IMR-90 (cell line): ENCODE results near the gene GRIK3. TPM values are rescaled to one million over a fixed set of nuclear protein-coding genes. Genes with fewer than 3 reads are reported as not detected.

Source experiments
- ATAC-seq: fragments of 200-7000 bp; cut with Tn5 transposase; 2 replicates; pipeline ENCODE4 v1.9.1; 2020; ENCODE audit warnings: low read depth, mild to moderate bottlenecking, moderate library complexity
- BruUV-seq: library from RNA; stranded (reverse); fragments of 400-500 nt; replicated peaks from 2 replicates; lab custom pipeline; 2021; lab: Mats Ljungman, UMichigan
- CTCF ChIA-PET: fragments of 300-600 bp; formaldehyde crosslinking; extraction: SDS; loops from one replicate; lab custom pipeline; 2021; ENCODE audit warnings: antibody characterized with exemption; lab: Yijun Ruan, JAX
- POLR2A ChIA-PET: fragments of 300-600 bp; sonication (Branson Sonifier 250); formaldehyde crosslinking; loops from one replicate; lab custom pipeline; 2022; ENCODE audit warnings: antibody characterized with exemption; ENCODE audit not compliant: unreplicated experiment; lab: Charles Lee
- DNase-seq: peaks from one replicate; pipeline ENCODE4 v3.0.0; 2013
- H2AFZ ChIP-seq: replicated peaks from 2 replicates; pipeline ENCODE3; 2013; ENCODE audit warnings: low read length, mild to moderate bottlenecking; ENCODE audit not compliant: poor library complexity
- H2AK5ac ChIP-seq: 2 replicates; pipeline ENCODE4 v1.6.1; 2013; ENCODE audit warnings: low read depth, low read length, inconsistent platforms
- H2AK9ac ChIP-seq: replicated peaks from 2 replicates; pipeline ENCODE3; 2013; ENCODE audit warnings: mild to moderate bottlenecking, low read depth, low read length, moderate library complexity; ENCODE audit not compliant: poor library complexity
- H2BK120ac ChIP-seq: 2 replicates; pipeline ENCODE4 v1.6.1; 2013; ENCODE audit warnings: low read depth, low read length, inconsistent platforms
- H2BK15ac ChIP-seq: 3 replicates; pipeline ENCODE4 v1.6.1; 2013; ENCODE audit warnings: low read depth, low read length, inconsistent platforms
- H2BK20ac ChIP-seq: 2 replicates; pipeline ENCODE4 v1.6.1; 2013; ENCODE audit warnings: low read depth, mild to moderate bottlenecking, inconsistent platforms, low read length, moderate library complexity
- H2BK5ac ChIP-seq: 2 replicates; pipeline ENCODE4 v1.6.1; 2013; ENCODE audit warnings: mild to moderate bottlenecking, low read depth, low read length, inconsistent platforms; ENCODE audit not compliant: poor library complexity, severe bottlenecking
- H3K14ac ChIP-seq: replicated peaks from 2 replicates; pipeline ENCODE4 v1.6.1; 2013; ENCODE audit warnings: low read depth, low read length, inconsistent platforms
- H3K18ac ChIP-seq: 2 replicates; pipeline ENCODE4 v1.6.1; 2013; ENCODE audit warnings: low read depth, low read length, control low read depth
- H3K23ac ChIP-seq: 2 replicates; pipeline ENCODE4 v1.6.1; 2013; ENCODE audit warnings: low read depth, low read length, inconsistent platforms
- H3K27ac ChIP-seq: 2 replicates; pipeline ENCODE4 v1.5.1; 2013; ENCODE audit warnings: mild to moderate bottlenecking, control low read depth, low read length; ENCODE audit not compliant: insufficient read depth
- H3K27me3 ChIP-seq: 2 replicates; pipeline ENCODE4 v1.6.1; 2013; ENCODE audit warnings: low read length; ENCODE audit not compliant: control insufficient read depth, insufficient read depth
- H3K36me3 ChIP-seq: 2 replicates; pipeline ENCODE4 v1.6.1; 2013; ENCODE audit warnings: low read length, mixed read lengths; ENCODE audit not compliant: control insufficient read depth, insufficient read depth
- H3K4ac ChIP-seq: 2 replicates; pipeline ENCODE4 v1.6.1; 2013; ENCODE audit warnings: low read depth, low read length, inconsistent platforms
- H3K4me1 ChIP-seq: 2 replicates; pipeline ENCODE4 v1.6.1; 2013; ENCODE audit warnings: low read length, mixed read lengths; ENCODE audit not compliant: control insufficient read depth, insufficient read depth
- H3K4me2 ChIP-seq: 2 replicates; pipeline ENCODE4 v1.6.1; 2013; ENCODE audit warnings: low read depth, mild to moderate bottlenecking, control low read depth, low read length, moderate library complexity
- H3K4me3 ChIP-seq: 2 replicates; pipeline ENCODE4 v1.5.1; 2013; ENCODE audit warnings: low read depth, mild to moderate bottlenecking, control low read depth, low read length, moderate library complexity; ENCODE audit not compliant: insufficient read depth
- H3K56ac ChIP-seq: 2 replicates; pipeline ENCODE4 v1.6.1; 2013; ENCODE audit warnings: low read length, inconsistent platforms; ENCODE audit not compliant: insufficient read depth; ENCODE audit errors: extremely low read depth
- H3K79me1 ChIP-seq, 2 experiments: 2 replicates each; pipeline ENCODE4 v1.6.1; 2013; ENCODE audit warnings: low read length in 2 of 2, inconsistent platforms in 1 of 2, low read depth in 1 of 2
- H3K9ac ChIP-seq: 2 replicates; pipeline ENCODE4 v1.6.1; 2013; ENCODE audit warnings: low read depth, low read length, control low read depth
- H3K9me1 ChIP-seq: 2 replicates; pipeline ENCODE4 v1.6.1; 2013; ENCODE audit warnings: low read length, inconsistent platforms; ENCODE audit not compliant: insufficient read depth
- H3K9me3 ChIP-seq: 2 replicates; pipeline ENCODE4 v1.6.1; 2013; ENCODE audit warnings: low read length; ENCODE audit not compliant: control insufficient read depth, insufficient read depth
- H4K20me1 ChIP-seq: 2 replicates; pipeline ENCODE4 v1.6.1; 2013; ENCODE audit warnings: low read length, inconsistent platforms; ENCODE audit not compliant: insufficient read depth
- H4K5ac ChIP-seq: 2 replicates; pipeline ENCODE4 v1.6.1; 2013; ENCODE audit warnings: mild to moderate bottlenecking, low read depth, low read length, control low read depth
- H4K8ac ChIP-seq, 2 experiments: 2 replicates each; pipeline ENCODE4 v1.6.1; 2013; ENCODE audit warnings: low read depth in 2 of 2, low read length in 2 of 2, control low read depth in 1 of 2, inconsistent platforms in 1 of 2
- H4K91ac ChIP-seq: 2 replicates; pipeline ENCODE4 v1.6.1; 2013; ENCODE audit warnings: low read depth, low read length, inconsistent platforms; ENCODE audit not compliant: insufficient read depth
- BHLHE40 ChIP-seq: fragments of 150-350 bp; IDR thresholded peaks from 2 replicates; pipeline ENCODE4 v1.6.1; 2016; ENCODE audit warnings: mild to moderate bottlenecking, low read depth, low read length
- CHD1 ChIP-seq: IDR thresholded peaks from 2 replicates; pipeline ENCODE4 v1.6.1; 2012; ENCODE audit warnings: low read depth, low read length, improper control_type of control experiment
- CTCF ChIP-seq: conservative IDR thresholded peaks from 2 replicates; pipeline ENCODE4 v1.5.1; 2012; ENCODE audit warnings: mild to moderate bottlenecking, low read depth, low read length, improper control_type of control experiment
- FOS ChIP-seq: fragments of 150-350 bp; IDR thresholded peaks from 2 replicates; pipeline ENCODE4 v1.6.1; 2016; ENCODE audit warnings: low read depth, low read length
- MAFK ChIP-seq: IDR thresholded peaks from 2 replicates; pipeline ENCODE4 v1.6.1; 2012; ENCODE audit warnings: low read depth, low read length, improper control_type of control experiment
- MAZ ChIP-seq: IDR thresholded peaks from 2 replicates; pipeline ENCODE4 v1.6.1; 2012; ENCODE audit warnings: low read depth, mild to moderate bottlenecking, low read length, improper control_type of control experiment, moderate library complexity, borderline replicate concordance
- NFE2L2 ChIP-seq: fragments of 150-350 bp; IDR thresholded peaks from 2 replicates; pipeline ENCODE4 v1.6.1; 2016; ENCODE audit warnings: low read depth, mild to moderate bottlenecking, low read length
- POLR2A ChIP-seq: IDR thresholded peaks from 2 replicates; pipeline ENCODE4 v1.6.1; 2012; ENCODE audit warnings: mild to moderate bottlenecking, low read depth, low read length
- RCOR1 ChIP-seq: IDR thresholded peaks from 2 replicates; pipeline ENCODE4 v1.6.1; 2012; ENCODE audit warnings: mild to moderate bottlenecking, low read length, improper control_type of control experiment; ENCODE audit not compliant: insufficient replicate concordance
- USF2 ChIP-seq: fragments of 150-350 bp; IDR thresholded peaks from 2 replicates; pipeline ENCODE4 v1.6.1; 2017; ENCODE audit warnings: mild to moderate bottlenecking, antibody characterized with exemption, low read length, low read depth
- WGBS, 2 experiments: methylation state at CpG; one replicate each; pipeline versions ENCODE4 v1.1.5 to v1.1.7; 2013; ENCODE audit warnings: missing lambda C conversion rate in 2 of 2; ENCODE audit not compliant: insufficient read length in 1 of 2; ENCODE audit errors: extremely low coverage in 2 of 2; 5-methylcytosine and 5-hydroxymethylcytosine counted together
- dilution Hi-C: fragments of 300-500 bp; cut with HindIII; formaldehyde crosslinking; loops from one replicate; pipeline ENCODE4 v1.14.3; 2018; ENCODE audit warnings: low sequenced_read_pairs; ENCODE audit not compliant: unreplicated experiment
- in situ Hi-C: fragments of 300-500 bp; cut with MboI; formaldehyde crosslinking; loops from 3 replicates; pipeline ENCODE4 v1.14.3; 2019; ENCODE audit warnings: low sequenced_read_pairs, inconsistent platforms, mixed read lengths
- intact Hi-C: fragments of 100-400 bp; cut with micrococcal nuclease; formaldehyde crosslinking; loops from 2 replicates; pipeline ENCODE4 v1.10.0; 2022
- polyA plus RNA-seq, 3 experiments: library from polyadenylated mRNA; depleted of rRNA; stranded (reverse); fragments of >200 nt; gene quantifications; 2 replicates each; pipeline ENCODE4 v1.2.3, GENCODE V29; 2012; ENCODE audit warnings: low replicate concordance in 1 of 3
- total RNA-seq: library from RNA; depleted of rRNA; stranded (reverse); fragments of >200 nt; gene quantifications from 2 replicates; pipeline ENCODE4 v1.2.3, GENCODE V29; 2012

Gene GRIK3
- total and polyA plus RNA-seq, 2 of the 4 experiments (the other 2 are of a cell fraction), result not detected

GRCh38 chr1:36836196-36836883 is 198.0 kb downstream of the GRIK3 start:
- Histone ChIP-seq H3K4me3 (no peak overlapping the region), H4K91ac (no peak overlapping the region), H3K9ac (no peak overlapping the region), H4K8ac (no peak overlapping the region), H3K4ac (no peak overlapping the region), H2BK5ac (no peak overlapping the region), H3K4me2 (no peak overlapping the region), H2BK120ac (no peak overlapping the region), H3K27me3 (no peaks in the 10 kb centered on the region), H3K36me3 (no peaks in the 10 kb centered on the region), H3K14ac (no peak overlapping the region), H3K79me1 (no peaks in the 10 kb centered on the region), H2AFZ (peak overlapping the region; percentile 33), H2AK9ac (no peak overlapping the region), H3K9me3 (no peaks in the 10 kb centered on the region), H3K4me1 (no peaks in the 10 kb centered on the region), H2AK5ac (no peak overlapping the region), H3K18ac (no peak overlapping the region), H3K23ac (no peak overlapping the region), H3K27ac (no peak overlapping the region), H4K5ac (no peak overlapping the region), H2BK15ac (no peak overlapping the region), H4K20me1 (no peaks in the 10 kb centered on the region), H3K56ac (no peak overlapping the region), H2BK20ac (no peak overlapping the region), H3K9me1 (no peaks in the 10 kb centered on the region)
- POLR2A ChIA-PET, result no interaction called here
- WGBS, 2 experiments, result 47% methylated on average over 5 of the region's 11 CpGs; no CpG with 5 or more reads in 1 of the 2 experiments
- CTCF ChIA-PET, result no interaction called here
- no TSS peak for BruUV-seq
- dilution Hi-C loops (no loop called here), intact Hi-C loops (no loop called here), in situ Hi-C loops (no loop called here)
- no peak for DNase-seq
- no peak for TF ChIP-seq CTCF
- TF ChIP-seq USF2, result no peak
- TF ChIP-seq MAFK, result no peak
- TF ChIP-seq CHD1, result no peak
- TF ChIP-seq MAZ, result no peak
- no peak for TF ChIP-seq POLR2A
- TF ChIP-seq NFE2L2, result no peak
- no peak for TF ChIP-seq BHLHE40
- no peak for TF ChIP-seq FOS
- TF ChIP-seq RCOR1, result no peak
- ATAC-seq, result no peak
